ENCODE data around the gene NMBR. TPM values are rescaled to one million over a fixed set of nuclear protein-coding genes. Genes with fewer than 3 reads are reported as not detected.

NMBR gene
- total RNA-seq, 4 donors from 2014 or later: not detected

DNA sequence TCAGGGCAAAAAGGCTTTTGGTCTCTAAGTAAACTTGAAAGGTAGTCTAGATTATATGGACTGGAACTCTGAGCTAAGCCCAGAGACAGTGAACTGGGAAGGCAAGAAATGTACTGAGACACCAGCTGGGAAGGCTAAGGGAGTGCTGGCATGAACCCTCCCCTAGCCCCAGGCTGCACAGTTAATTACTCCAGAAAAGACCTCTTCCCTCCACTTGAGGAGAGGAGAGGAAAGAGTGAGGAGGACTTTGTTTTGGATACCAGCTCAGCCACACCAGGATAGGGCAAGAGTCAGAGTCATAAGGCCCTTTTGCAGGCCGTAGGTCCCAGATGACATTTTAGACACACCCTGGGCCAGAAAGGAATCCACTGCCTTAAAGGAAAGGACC lies 98.3 kb downstream of the NMBR start:
- Histone ChIP-seq H3K4me1 (peaks cover 0 to 7% (median 5%) of the 10 kb centered on the region in 4 donors), H3K27me3 (no peaks in the 10 kb centered on the region), H3K9me3 (peaks cover 0 to 23% (median 9%) of the 10 kb centered on the region in 4 donors), H3K36me3 (no peaks in the 10 kb centered on the region), H3K4me3 (no peak overlapping the region), H3K27ac (replicated peaks in 1 of 4) (no peak overlapping the region)
- intact Hi-C loops (cut with DNase I): no loop called here
- 75% methylated on average over 1 of the region's 1 CpG for WGBS
- DNase-seq (ENCODE audit: extremely low spot score): no peak
- TF ChIP-seq, protein P1, sequence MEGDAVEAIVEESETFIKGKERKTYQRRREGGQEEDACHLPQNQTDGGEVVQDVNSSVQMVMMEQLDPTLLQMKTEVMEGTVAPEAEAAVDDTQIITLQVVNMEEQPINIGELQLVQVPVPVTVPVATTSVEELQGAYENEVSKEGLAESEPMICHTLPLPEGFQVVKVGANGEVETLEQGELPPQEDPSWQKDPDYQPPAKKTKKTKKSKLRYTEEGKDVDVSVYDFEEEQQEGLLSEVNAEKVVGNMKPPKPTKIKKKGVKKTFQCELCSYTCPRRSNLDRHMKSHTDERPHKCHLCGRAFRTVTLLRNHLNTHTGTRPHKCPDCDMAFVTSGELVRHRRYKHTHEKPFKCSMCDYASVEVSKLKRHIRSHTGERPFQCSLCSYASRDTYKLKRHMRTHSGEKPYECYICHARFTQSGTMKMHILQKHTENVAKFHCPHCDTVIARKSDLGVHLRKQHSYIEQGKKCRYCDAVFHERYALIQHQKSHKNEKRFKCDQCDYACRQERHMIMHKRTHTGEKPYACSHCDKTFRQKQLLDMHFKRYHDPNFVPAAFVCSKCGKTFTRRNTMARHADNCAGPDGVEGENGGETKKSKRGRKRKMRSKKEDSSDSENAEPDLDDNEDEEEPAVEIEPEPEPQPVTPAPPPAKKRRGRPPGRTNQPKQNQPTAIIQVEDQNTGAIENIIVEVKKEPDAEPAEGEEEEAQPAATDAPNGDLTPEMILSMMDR (IDR thresholded peaks at IDR 0.05): no peak
- no peak for TF ChIP-seq POLR2A (IDR thresholded peaks at IDR 0.05; ENCODE audit: low read depth)
- TF ChIP-seq EP300 (IDR thresholded peaks at IDR 0.05): no peak
- no peak for TF ChIP-seq POLR2AphosphoS5 (IDR thresholded peaks at IDR 0.05)

DNA sequence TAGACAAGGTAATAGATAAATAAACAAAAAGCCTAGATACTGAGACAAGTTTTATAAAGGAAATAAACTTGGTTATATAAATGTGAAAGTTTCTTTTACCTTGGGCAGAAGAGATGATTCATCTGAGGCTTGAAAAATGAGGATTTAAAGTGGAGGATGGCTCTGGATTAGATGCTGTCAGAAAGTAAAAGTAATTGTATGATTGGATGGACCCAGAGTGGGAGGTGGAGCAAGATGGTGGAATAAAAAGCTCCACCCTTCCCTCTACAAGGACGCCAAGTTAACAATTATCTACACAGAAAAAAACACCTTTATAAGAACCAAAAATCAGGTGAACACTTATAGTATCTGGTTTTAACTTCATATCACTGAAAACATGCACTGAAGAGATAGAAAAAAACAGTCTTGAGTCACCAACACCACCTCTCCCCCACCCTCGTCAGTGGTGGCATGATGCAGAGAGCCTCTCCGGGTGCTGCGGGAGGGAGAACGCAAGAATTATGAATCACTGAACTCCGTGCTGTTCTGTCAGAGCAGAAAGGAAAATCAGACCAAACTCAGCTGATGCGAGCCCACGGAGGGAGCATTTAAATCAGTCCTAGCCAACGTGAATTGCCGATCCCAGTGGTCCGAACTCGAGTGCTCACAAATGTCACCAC lies 98.9 kb downstream of the NMBR start:
- H3K36me3 ChIP-seq: no peaks in the 10 kb centered on the region
- H3K27me3 ChIP-seq: no peaks in the 10 kb centered on the region
- no peak overlapping the region for H3K27ac ChIP-seq (replicated peaks in 1 of 4)
- H3K4me1 ChIP-seq: peaks cover 0 to 7% (median 5%) of the 10 kb centered on the region in 4 donors
- 84% methylated on average over 12 of the region's 12 CpGs for WGBS
- no peak for TF ChIP-seq POLR2A (IDR thresholded peaks at IDR 0.05; ENCODE audit: low read depth)
- TF ChIP-seq POLR2AphosphoS5 (IDR thresholded peaks at IDR 0.05): no peak
- TF ChIP-seq, protein P1 (IDR thresholded peaks at IDR 0.05): no peak
- TF ChIP-seq EP300 (IDR thresholded peaks at IDR 0.05): no peak
- intact Hi-C loops (cut with DNase I): no loop called here
- peaks cover 0 to 19% (median 9%) of the 10 kb centered on the region in 4 donors for H3K9me3 ChIP-seq
- DNase-seq (ENCODE audit: extremely low spot score): no peak
- H3K4me3 ChIP-seq: no peak overlapping the region

DNA sequence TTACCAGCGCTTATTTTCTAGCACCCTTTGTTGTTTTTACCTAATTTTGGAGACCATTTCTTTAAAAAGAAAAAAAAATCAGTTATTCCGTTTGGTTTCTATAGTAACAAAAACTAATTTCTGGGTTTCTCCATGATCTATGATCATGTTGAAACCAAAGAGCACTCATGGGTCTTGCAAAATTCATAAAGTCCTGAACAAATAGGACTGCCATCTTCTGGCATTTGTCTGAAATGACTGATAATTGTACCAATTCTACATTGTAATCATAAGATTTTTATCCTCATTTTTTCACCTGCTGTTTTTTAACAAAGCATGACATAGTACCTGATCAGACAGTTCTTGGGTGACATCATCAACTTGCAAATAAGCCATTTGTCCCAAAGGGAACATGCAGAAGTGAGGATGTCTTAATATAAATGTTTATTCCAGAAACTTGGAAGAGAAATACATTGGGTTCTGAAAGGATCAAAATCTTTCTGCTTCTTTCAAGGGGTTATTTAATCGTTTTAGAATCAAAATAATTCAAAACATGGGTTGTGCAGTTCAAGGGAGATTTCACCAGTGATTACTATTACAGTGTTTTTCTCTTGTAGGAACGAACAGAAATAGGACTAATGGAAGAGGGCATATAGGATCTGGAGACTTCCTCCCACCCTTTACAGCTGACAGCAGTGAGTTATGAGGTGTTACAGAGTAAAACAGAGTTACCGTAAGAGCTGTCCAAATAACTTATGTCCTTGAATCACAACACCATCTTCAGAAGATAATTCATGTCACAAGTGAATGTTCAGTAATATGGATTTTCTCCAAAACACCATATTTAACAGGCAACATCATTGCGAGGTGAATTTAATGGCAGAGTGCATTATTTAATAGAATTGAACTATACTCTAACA lies 101.3 kb downstream of the NMBR start:
- Histone ChIP-seq H3K4me1 (peaks cover 0 to 7% (median 5%) of the 10 kb centered on the region in 4 donors), H3K27me3 (no peaks in the 10 kb centered on the region), H3K27ac (replicated peaks in 1 of 4) (no peak overlapping the region), H3K9me3 (peaks cover 0 to 9% (median 2%) of the 10 kb centered on the region in 4 donors), H3K4me3 (no peak overlapping the region), H3K36me3 (no peaks in the 10 kb centered on the region)
- 29% methylated on average over 6 of the region's 6 CpGs for WGBS
- DNase-seq (ENCODE audit: extremely low spot score): no peak
- intact Hi-C loops (cut with DNase I): no loop called here
- no peak for TF ChIP-seq EP300 (IDR thresholded peaks at IDR 0.05)
- no peak for TF ChIP-seq POLR2AphosphoS5 (IDR thresholded peaks at IDR 0.05)
- TF ChIP-seq, protein P1 (IDR thresholded peaks at IDR 0.05): no peak
- TF ChIP-seq POLR2A (IDR thresholded peaks at IDR 0.05; ENCODE audit: low read depth): no peak

DNA sequence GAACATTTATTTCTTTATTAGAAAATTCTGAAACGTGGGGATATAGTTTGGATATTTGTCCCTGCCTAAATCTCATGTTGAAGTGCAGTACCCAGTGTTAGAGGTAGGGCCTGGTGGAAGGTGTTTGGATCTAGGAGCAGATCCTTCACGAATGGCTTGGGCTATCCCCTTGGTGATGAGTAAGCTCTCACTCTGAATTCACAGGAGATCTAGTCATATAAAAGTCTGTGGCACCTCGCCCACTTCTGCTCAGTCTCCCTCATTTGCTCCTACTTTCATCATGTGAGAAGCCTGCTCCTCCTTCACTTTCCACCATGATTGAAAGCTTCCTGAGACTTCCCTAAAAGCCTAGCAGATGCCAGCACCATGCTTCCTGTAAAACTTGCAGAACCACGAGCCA lies 111.0 kb downstream of the NMBR start:
- 74% methylated on average over 4 of the region's 4 CpGs for WGBS
- H3K4me3 ChIP-seq: no peak overlapping the region
- H3K36me3 ChIP-seq: no peaks in the 10 kb centered on the region
- no peaks in the 10 kb centered on the region for H3K4me1 ChIP-seq
- no peaks in the 10 kb centered on the region for H3K27me3 ChIP-seq
- no peak overlapping the region for H3K27ac ChIP-seq (replicated peaks in 1 of 4)
- H3K9me3 ChIP-seq: no peaks in the 10 kb centered on the region
- no peak for DNase-seq (ENCODE audit: extremely low spot score)
- TF ChIP-seq POLR2AphosphoS5 (IDR thresholded peaks at IDR 0.05) (no peak), POLR2A (IDR thresholded peaks at IDR 0.05; ENCODE audit: low read depth) (no peak)
- intact Hi-C loops (cut with DNase I): no loop called here

DNA sequence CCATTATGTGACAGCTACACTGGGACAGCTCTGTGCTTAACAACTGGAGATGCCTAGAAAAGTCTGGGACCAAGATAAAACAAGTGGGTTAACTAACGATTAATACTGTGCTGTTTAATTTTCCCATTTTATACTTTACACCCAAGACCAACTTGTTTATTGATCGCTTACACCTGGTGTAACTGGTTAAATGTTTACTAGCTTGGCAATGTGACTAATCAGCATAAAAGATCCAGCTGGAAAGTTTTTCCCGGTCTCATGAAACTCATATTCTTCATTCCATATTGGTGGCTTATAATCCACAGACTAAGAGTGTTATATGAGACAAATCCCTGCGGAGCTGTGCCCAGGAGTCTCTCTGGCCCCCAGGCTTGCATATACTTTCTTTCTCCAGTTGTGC lies 115.9 kb downstream of the NMBR start:
- WGBS: 70% methylated on average over 4 of the region's 4 CpGs

More for the DNA sequence above, 115.9 kb downstream of the NMBR start:
- intact Hi-C loops (cut with DNase I): no loop called here
- Histone ChIP-seq H3K27me3 (no peaks in the 10 kb centered on the region), H3K27ac (replicated peaks in 1 of 4) (no peak overlapping the region), H3K4me1 (no peaks in the 10 kb centered on the region), H3K36me3 (no peaks in the 10 kb centered on the region), H3K4me3 (no peak overlapping the region), H3K9me3 (no peaks in the 10 kb centered on the region)
- DNase-seq (ENCODE audit: extremely low spot score): no peak
- TF ChIP-seq POLR2A (IDR thresholded peaks at IDR 0.05; ENCODE audit: low read depth) (no peak), EP300 (IDR thresholded peaks at IDR 0.05) (no peak), POLR2AphosphoS5 (IDR thresholded peaks at IDR 0.05) (no peak)
- TF ChIP-seq, protein P1 (IDR thresholded peaks at IDR 0.05): no peak

Measured in esophagus muscularis mucosa (tissue), 4 donors.